Measurements from ENCODE around the gene PLCH1. TPM values are rescaled to one million over a fixed set of nuclear protein-coding genes. Genes with fewer than 3 reads are reported as not detected.

The PLCH1 gene
- total RNA-seq, 3 donors from 2014 or later: 0.03 to 0.08 TPM; not detected in 1

- no peaks in the 10 kb centered on the region for H3K36me3 Mint-ChIP-seq (ENCODE audit: insufficient read depth)
- H3K4me1 Mint-ChIP-seq (ENCODE audit: low read depth): no peaks in the 10 kb centered on the region
- DNase-seq: no peak
- ATAC-seq: no peak
- no peaks in the 10 kb centered on the region for H3K27me3 Mint-ChIP-seq (ENCODE audit: low read depth)
- no peak overlapping the region for H3K4me3 Mint-ChIP-seq
- peaks cover 5% of the 10 kb centered on the region for H3K9me3 Mint-ChIP-seq
Measured at GRCh38 chr3:155516439-155516838, 228.4 kb downstream of the PLCH1 start.

- ATAC-seq (no peak), DNase-seq (no peak)
- H3K9me3 Mint-ChIP-seq: peaks cover 5% of the 10 kb centered on the region
- no peaks in the 10 kb centered on the region for H3K4me1 Mint-ChIP-seq (ENCODE audit: low read depth)
- no peak overlapping the region for H3K4me3 Mint-ChIP-seq
- H3K36me3 Mint-ChIP-seq (ENCODE audit: insufficient read depth): no peaks in the 10 kb centered on the region
- no peaks in the 10 kb centered on the region for H3K27me3 Mint-ChIP-seq (ENCODE audit: low read depth)
Measured at GRCh38 chr3:155512867-155513261, 232.0 kb downstream of the PLCH1 start.

GRCh38 chr3:155512175-155512866 is 232.6 kb downstream of the PLCH1 start:
- Mint-ChIP-seq H3K36me3 (ENCODE audit: insufficient read depth) (no peaks in the 10 kb centered on the region), H3K27me3 (ENCODE audit: low read depth) (no peaks in the 10 kb centered on the region), H3K4me1 (ENCODE audit: low read depth) (no peaks in the 10 kb centered on the region)

GRCh38 chr3:155504682-155505081 is 240.2 kb downstream of the PLCH1 start:
- H3K4me1 Mint-ChIP-seq (ENCODE audit: low read depth): no peaks in the 10 kb centered on the region
- DNase-seq (no peak), ATAC-seq (no peak)
- H3K4me3 Mint-ChIP-seq: no peak overlapping the region
- no peaks in the 10 kb centered on the region for H3K9me3 Mint-ChIP-seq
- no peaks in the 10 kb centered on the region for H3K36me3 Mint-ChIP-seq (ENCODE audit: insufficient read depth)
- H3K27me3 Mint-ChIP-seq (ENCODE audit: low read depth): no peaks in the 10 kb centered on the region

More at GRCh38 chr3:155512175-155512866, 232.6 kb downstream of the PLCH1 start:
- no peak overlapping the region for H3K4me3 Mint-ChIP-seq
- no peak for DNase-seq
- no peak for ATAC-seq
- peaks cover 5% of the 10 kb centered on the region for H3K9me3 Mint-ChIP-seq

GRCh38 chr3:155502630-155503029 is 242.2 kb downstream of the PLCH1 start:
- DNase-seq: no peak
- Mint-ChIP-seq H3K4me3 (no peak overlapping the region), H3K27me3 (ENCODE audit: low read depth) (no peaks in the 10 kb centered on the region), H3K36me3 (ENCODE audit: insufficient read depth) (no peaks in the 10 kb centered on the region), H3K9me3 (no peaks in the 10 kb centered on the region), H3K4me1 (ENCODE audit: low read depth) (no peaks in the 10 kb centered on the region)
- ATAC-seq: no peak

GRCh38 chr3:155500194-155500818 is 244.6 kb downstream of the PLCH1 start:
- H3K36me3 Mint-ChIP-seq (ENCODE audit: insufficient read depth): no peaks in the 10 kb centered on the region
- H3K27me3 Mint-ChIP-seq (ENCODE audit: low read depth): no peaks in the 10 kb centered on the region
- no peaks in the 10 kb centered on the region for H3K9me3 Mint-ChIP-seq
- no peaks in the 10 kb centered on the region for H3K4me1 Mint-ChIP-seq (ENCODE audit: low read depth)
- H3K4me3 Mint-ChIP-seq: no peak overlapping the region
- DNase-seq: no peak
- ATAC-seq: no peak

GRCh38 chr3:155497930-155498647 is 246.8 kb downstream of the PLCH1 start:
- ATAC-seq: no peak
- H3K4me1 Mint-ChIP-seq (ENCODE audit: low read depth): peaks cover 2% of the 10 kb centered on the region
- DNase-seq: no peak
- H3K36me3 Mint-ChIP-seq (ENCODE audit: insufficient read depth): no peaks in the 10 kb centered on the region
- H3K27me3 Mint-ChIP-seq (ENCODE audit: low read depth): no peaks in the 10 kb centered on the region
- no peak overlapping the region for H3K4me3 Mint-ChIP-seq
- no peaks in the 10 kb centered on the region for H3K9me3 Mint-ChIP-seq

GRCh38 chr3:155496206-155496605 is 248.7 kb downstream of the PLCH1 start:
- Mint-ChIP-seq H3K4me1 (ENCODE audit: low read depth) (peaks cover 2% of the 10 kb centered on the region), H3K4me3 (no peak overlapping the region), H3K9me3 (no peaks in the 10 kb centered on the region), H3K27me3 (ENCODE audit: low read depth) (no peaks in the 10 kb centered on the region), H3K36me3 (ENCODE audit: insufficient read depth) (no peaks in the 10 kb centered on the region)
- no peak for ATAC-seq
- no peak for DNase-seq

- H3K9me3 Mint-ChIP-seq: no peaks in the 10 kb centered on the region
- H3K4me3 Mint-ChIP-seq: no peak overlapping the region
- no peak for DNase-seq
- H3K4me1 Mint-ChIP-seq (ENCODE audit: low read depth): peaks cover 2% of the 10 kb centered on the region
- no peaks in the 10 kb centered on the region for H3K36me3 Mint-ChIP-seq (ENCODE audit: insufficient read depth)
- H3K27me3 Mint-ChIP-seq (ENCODE audit: low read depth): no peaks in the 10 kb centered on the region
- no peak for ATAC-seq
Measured at GRCh38 chr3:155495387-155495786, 249.5 kb downstream of the PLCH1 start.

- no peaks in the 10 kb centered on the region for H3K9me3 Mint-ChIP-seq
- H3K27me3 Mint-ChIP-seq (ENCODE audit: low read depth): no peaks in the 10 kb centered on the region
- DNase-seq (no peak), ATAC-seq (no peak)
- peaks cover 2% of the 10 kb centered on the region for H3K4me1 Mint-ChIP-seq (ENCODE audit: low read depth)
- H3K4me3 Mint-ChIP-seq: no peak overlapping the region
- H3K36me3 Mint-ChIP-seq (ENCODE audit: insufficient read depth): no peaks in the 10 kb centered on the region
Measured at GRCh38 chr3:155494332-155494731, 250.5 kb downstream of the PLCH1 start.

GRCh38 chr3:155492841-155493240 is 252.0 kb downstream of the PLCH1 start:
- DNase-seq: no peak
- no peaks in the 10 kb centered on the region for H3K36me3 Mint-ChIP-seq (ENCODE audit: insufficient read depth)
- H3K27me3 Mint-ChIP-seq (ENCODE audit: low read depth): no peaks in the 10 kb centered on the region
- H3K4me3 Mint-ChIP-seq: no peak overlapping the region
- H3K9me3 Mint-ChIP-seq: no peaks in the 10 kb centered on the region
- peaks cover 2% of the 10 kb centered on the region for H3K4me1 Mint-ChIP-seq (ENCODE audit: low read depth)
- no peak for ATAC-seq

- no peak for ATAC-seq
Measured at GRCh38 chr3:155491696-155492095, 253.2 kb downstream of the PLCH1 start.

GRCh38 chr3:155488671-155489070 is 256.2 kb downstream of the PLCH1 start:
- Mint-ChIP-seq H3K4me1 (ENCODE audit: low read depth) (no peaks in the 10 kb centered on the region), H3K36me3 (ENCODE audit: insufficient read depth) (no peaks in the 10 kb centered on the region), H3K4me3 (no peak overlapping the region), H3K27me3 (ENCODE audit: low read depth) (no peaks in the 10 kb centered on the region), H3K9me3 (no peaks in the 10 kb centered on the region)
- no peak for ATAC-seq
- no peak for DNase-seq

More at GRCh38 chr3:155491696-155492095, 253.2 kb downstream of the PLCH1 start:
- no peak overlapping the region for H3K4me3 Mint-ChIP-seq
- H3K27me3 Mint-ChIP-seq (ENCODE audit: low read depth): no peaks in the 10 kb centered on the region
- no peak for DNase-seq
- H3K9me3 Mint-ChIP-seq: no peaks in the 10 kb centered on the region
- peaks cover 2% of the 10 kb centered on the region for H3K4me1 Mint-ChIP-seq (ENCODE audit: low read depth)
- no peaks in the 10 kb centered on the region for H3K36me3 Mint-ChIP-seq (ENCODE audit: insufficient read depth)

GRCh38 chr3:155485897-155486296 is 259.0 kb downstream of the PLCH1 start:
- Mint-ChIP-seq H3K4me3 (no peak overlapping the region), H3K36me3 (ENCODE audit: insufficient read depth) (no peaks in the 10 kb centered on the region), H3K4me1 (ENCODE audit: low read depth) (no peaks in the 10 kb centered on the region), H3K27me3 (ENCODE audit: low read depth) (no peaks in the 10 kb centered on the region), H3K9me3 (no peaks in the 10 kb centered on the region)
- DNase-seq: no peak
- ATAC-seq: no peak

GRCh38 chr3:155481591-155481990 is 263.3 kb downstream of the PLCH1 start:
- no peaks in the 10 kb centered on the region for H3K4me1 Mint-ChIP-seq (ENCODE audit: low read depth)
- no peaks in the 10 kb centered on the region for H3K36me3 Mint-ChIP-seq (ENCODE audit: insufficient read depth)
- H3K9me3 Mint-ChIP-seq: peaks cover 7% of the 10 kb centered on the region
- H3K4me3 Mint-ChIP-seq: no peak overlapping the region
- DNase-seq: no peak
- ATAC-seq: no peak
- H3K27me3 Mint-ChIP-seq (ENCODE audit: low read depth): no peaks in the 10 kb centered on the region

Data from activated T-cell treated with anti-CD3 and anti-CD28 coated beads, Interleukin-2, amount 50 U/mL, for 4 hours (primary cell).